HG02840 (cell line): ENCODE measurements around the gene CLBA1.

Experiments used
- ATAC-seq: cut with Tn5 transposase; IDR thresholded peaks from one replicate; pipeline ENCODE4 v1.9.1; 2021; ENCODE audit warnings: mild to moderate bottlenecking, moderate library complexity, moderate number of reproducible peaks; ENCODE audit not compliant: unreplicated experiment, low FRiP score

CLBA1 gene

GRCh38 chr14:104978746-104979691, 6.6 kb upstream of the CLBA1 start:
- no peak for ATAC-seq

GRCh38 chr14:104979758-104980610, 5.6 kb upstream of the CLBA1 start:
- no peak for ATAC-seq

GRCh38 chr14:104980611-104981531, 4.7 kb upstream of the CLBA1 start:
- no peak for ATAC-seq

GRCh38 chr14:104981699-104982541, 3.7 kb upstream of the CLBA1 start:
- ATAC-seq, result no peak

GRCh38 chr14:104982548-104983230, 2.9 kb upstream of the CLBA1 start:
- ATAC-seq, result no peak

- ATAC-seq, result no peak
Measured at GRCh38 chr14:104983231-104983721, 2.3 kb upstream of the CLBA1 start.

- ATAC-seq, result no peak
Measured at GRCh38 chr14:104984056-104984894, 1.3 kb upstream of the CLBA1 start.

- no peak for ATAC-seq
Measured at GRCh38 chr14:104986487-104987164, 1.0 kb downstream of the CLBA1 start.

GRCh38 chr14:104989236-104989950, 3.8 kb downstream of the CLBA1 start:
- no peak for ATAC-seq

- ATAC-seq, result no peak
Measured at GRCh38 chr14:104989951-104990303, 4.3 kb downstream of the CLBA1 start.

GRCh38 chr14:104991896-104992230, 6.3 kb downstream of the CLBA1 start:
- no peak for ATAC-seq

GRCh38 chr14:104992501-104992900, 6.9 kb downstream of the CLBA1 start:
- ATAC-seq, result no peak

GRCh38 chr14:104993306-104993705, 7.7 kb downstream of the CLBA1 start:
- ATAC-seq, result no peak

- no peak for ATAC-seq
Measured at GRCh38 chr14:104993808-104994591, 8.4 kb downstream of the CLBA1 start.

GRCh38 chr14:104994978-104995377, 9.4 kb downstream of the CLBA1 start:
- no peak for ATAC-seq

GRCh38 chr14:104996032-104996431, 10.4 kb downstream of the CLBA1 start:
- no peak for ATAC-seq
